Measurements from ENCODE around the gene MAGI2.

The MAGI2 gene

DNA sequence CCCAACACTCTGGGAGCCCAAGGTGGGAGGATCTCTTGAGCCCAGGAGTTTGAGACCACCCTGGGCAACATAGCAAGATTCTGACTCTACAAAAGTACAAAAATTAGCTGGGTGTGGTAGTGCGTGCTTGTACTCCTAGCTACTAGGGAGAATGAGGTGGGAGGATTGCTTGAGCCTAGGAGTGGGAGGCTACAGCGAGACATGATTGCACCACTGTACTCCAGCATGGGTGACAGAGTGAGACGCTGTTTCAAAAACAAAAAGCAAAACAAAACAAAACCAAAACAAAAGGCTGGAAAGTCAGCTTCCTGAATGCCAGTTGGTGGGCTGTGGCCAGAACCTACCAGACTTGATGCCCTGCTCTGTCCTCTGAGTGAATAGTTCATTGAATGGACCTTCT, 1412.0 kb downstream of the MAGI2 start:
- no peak for DNase-seq

DNA sequence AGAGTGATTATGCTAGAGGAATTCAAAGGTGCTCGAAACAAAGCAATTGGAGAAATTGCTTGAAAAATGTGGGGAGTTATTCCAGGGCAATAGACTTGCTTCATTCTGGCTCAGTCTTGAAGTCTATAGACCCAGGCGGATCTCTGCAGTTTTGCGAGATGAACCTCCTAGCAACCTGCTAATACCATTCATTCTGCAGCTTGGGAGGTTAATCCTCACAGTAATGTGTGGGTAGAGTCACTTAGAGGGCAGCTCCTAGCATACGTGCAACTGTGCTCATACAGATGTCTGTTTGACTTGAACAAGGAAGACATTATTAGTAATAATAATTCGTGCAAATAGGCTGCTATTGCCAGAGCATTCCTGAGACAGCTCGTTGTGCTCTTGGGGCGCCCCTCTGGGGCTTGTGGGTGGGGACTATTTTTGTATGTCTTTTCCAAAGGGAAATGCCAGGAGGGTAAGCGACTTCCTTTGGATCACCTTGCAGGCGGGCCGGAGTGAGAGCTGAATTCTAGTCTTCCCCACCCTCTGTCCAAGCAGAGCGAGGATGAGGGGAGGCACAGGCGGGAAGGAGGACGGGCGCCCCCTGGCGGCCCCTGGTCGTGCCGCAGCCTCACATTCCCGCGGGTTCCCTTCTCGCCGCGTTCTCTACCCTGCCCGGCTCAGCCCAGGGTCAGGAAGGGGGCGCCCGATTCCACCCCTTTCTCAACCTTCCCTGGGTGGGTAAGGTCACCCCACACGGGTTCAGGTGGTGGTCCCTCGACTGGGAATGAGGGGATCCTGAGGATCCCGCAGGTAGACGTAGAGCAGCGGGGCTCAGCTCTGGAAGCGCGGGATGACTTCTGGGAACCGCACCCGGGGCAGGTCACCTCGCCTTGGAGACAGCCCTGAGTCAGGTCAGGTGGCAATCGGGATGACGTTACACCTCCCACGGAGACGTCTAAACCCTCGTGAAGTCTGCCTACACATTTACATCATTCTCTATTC, 1413.4 kb downstream of the MAGI2 start:
- DNase-seq: no peak

DNA sequence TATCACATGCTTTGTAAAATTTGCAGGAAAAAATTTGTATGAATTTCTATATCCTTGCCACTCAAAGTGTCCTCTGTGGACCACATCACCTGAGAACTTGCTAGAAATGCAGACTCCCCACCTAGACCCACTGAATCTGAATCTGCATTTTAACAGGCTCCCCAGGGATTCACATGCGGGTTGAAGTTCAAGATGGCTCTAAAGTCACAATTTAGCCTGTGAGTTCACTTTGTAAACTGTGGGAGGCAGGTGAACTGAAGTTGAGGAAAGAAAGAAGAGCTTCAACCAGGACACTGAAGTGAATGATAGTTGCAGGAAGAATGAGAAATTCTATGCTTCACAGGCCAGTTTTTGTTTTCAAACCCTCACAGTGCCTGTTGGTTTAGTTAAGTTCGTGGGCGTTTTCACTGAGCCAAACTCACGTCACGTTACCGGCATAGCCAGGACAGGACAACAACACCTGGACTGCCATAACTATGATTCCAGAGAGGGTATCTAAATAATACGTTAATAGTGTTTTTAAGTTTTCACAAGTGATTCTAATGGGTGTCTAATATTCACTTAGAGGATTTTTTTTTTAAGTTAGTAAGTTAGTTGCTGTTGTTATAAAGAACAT, 1414.9 kb downstream of the MAGI2 start:
- no peak for DNase-seq

- no peak for DNase-seq
Observed at GRCh38 chr7:78037603-78038002, 1415.9 kb downstream of the MAGI2 start.

DNA sequence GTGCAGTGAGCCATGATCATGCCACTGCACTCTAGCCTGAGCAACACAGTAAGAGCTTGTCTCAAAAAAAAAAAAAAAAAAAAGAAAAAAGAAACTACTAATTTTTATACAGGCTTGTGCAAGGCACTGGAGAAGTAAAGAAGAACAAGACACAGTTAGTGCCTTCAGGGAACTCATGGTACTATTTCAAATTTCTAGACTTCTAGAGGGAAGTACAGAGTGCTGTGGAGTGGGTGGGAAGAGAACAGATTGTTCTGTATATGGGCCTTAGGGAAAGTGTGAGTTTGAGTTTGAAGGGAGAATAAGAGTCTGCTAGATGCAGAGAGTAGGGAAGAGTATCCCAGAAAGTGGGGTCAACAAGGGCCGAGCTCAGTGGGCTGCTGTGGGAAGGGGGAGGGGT, 1420.1 kb downstream of the MAGI2 start:
- DNase-seq: no peak

GRCh38 chr7:78026492-78026891, 1427.0 kb downstream of the MAGI2 start:
- DNase-seq: no peak

DNA sequence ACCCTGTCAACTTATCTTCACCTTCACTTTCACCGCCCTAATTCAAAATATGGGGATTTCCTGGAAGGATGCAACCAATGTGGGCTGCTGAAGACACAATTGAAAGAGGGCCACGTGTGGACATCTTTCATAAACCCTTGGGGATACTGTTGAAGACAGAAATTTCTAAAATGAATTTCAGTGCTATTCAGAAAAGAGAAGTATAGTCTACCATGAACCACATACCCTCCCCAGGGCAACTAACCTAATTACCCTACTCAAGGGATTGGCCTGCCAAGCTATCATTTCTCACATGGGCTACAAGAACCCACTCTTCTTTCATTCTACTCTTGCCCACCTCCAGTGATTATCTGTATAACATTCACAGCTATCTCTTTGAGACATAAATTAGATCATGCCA, 1428.9 kb downstream of the MAGI2 start:
- DNase-seq: no peak

- no peak for DNase-seq
Observed at GRCh38 chr7:78023191-78023590, 1430.3 kb downstream of the MAGI2 start.

DNA sequence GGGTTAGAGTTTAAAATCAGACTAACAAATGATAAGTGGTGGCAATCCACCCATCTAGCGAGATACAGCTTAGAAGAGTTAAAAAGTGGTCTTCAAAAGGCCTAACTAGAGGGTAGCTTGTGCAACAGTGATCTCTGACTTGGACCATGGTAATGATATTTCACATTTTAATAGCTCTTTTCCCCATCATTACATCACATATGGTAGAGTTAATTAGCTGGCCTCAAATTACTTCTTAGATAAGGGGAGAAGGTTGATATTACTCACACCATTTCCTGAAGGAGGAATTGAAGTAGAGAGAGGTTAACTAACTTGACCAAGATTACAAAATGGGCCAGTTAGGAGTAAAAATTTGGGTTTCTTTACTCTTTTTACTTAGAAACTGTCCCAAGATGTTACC, 1431.3 kb downstream of the MAGI2 start:
- DNase-seq: no peak

DNA sequence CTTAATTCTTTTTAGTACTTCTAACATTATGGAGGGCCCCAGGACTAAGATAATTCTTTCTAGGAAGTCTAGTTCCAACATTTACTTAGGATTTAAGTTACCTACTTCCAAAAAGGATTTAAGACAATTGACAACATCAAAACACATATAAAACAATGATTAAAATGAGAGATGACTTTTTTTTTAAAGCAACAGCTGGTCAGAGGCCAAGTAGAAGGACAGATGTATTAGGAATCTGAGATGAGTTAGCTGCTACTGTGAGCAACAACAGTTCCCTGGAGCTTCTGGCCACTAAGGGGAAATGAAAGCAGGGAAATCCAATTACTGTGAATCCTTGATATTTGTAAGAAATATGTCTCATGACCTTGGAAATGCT, 1432.6 kb downstream of the MAGI2 start:
- DNase-seq: no peak

- DNase-seq: peak; percentile 30
Observed at GRCh38 chr7:78020136-78020873, 1433.2 kb downstream of the MAGI2 start.

GRCh38 chr7:78019447-78020135, 1433.9 kb downstream of the MAGI2 start:
- no peak for DNase-seq

GRCh38 chr7:78018641-78019446, 1434.6 kb downstream of the MAGI2 start:
- no peak for DNase-seq

DNA sequence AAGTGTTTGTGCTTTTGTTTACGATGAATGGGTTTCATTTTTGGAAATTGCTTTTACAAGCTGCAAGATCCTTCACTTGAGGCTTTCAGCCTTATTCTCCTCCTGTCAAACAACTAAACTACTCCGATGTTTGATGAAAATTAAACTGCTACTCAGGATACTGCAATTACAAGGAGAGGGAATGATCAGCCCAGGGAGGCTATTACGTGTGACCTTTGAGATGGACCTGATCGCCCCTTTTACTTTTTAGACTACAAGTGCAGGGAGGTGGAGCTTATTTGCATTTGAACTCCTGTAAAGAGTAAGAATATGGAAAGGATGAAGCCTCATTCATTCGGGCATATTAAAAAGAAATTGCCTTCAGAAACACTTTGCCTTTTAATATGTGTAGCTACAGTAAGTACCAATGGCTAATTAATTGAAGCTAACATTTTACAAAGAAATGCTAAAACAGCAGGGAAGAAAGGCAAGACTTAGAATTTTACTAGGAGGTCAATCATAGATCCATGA, 1435.8 kb downstream of the MAGI2 start:
- no peak for DNase-seq

GRCh38 chr7:78015574-78016260, 1437.8 kb downstream of the MAGI2 start:
- DNase-seq: no peak

- no peak for DNase-seq
Observed at GRCh38 chr7:78014401-78014800, 1439.1 kb downstream of the MAGI2 start.

- no peak for DNase-seq
Observed at GRCh38 chr7:78013386-78013785, 1440.1 kb downstream of the MAGI2 start.

GRCh38 chr7:78011642-78012041, 1441.8 kb downstream of the MAGI2 start:
- no peak for DNase-seq

DNA sequence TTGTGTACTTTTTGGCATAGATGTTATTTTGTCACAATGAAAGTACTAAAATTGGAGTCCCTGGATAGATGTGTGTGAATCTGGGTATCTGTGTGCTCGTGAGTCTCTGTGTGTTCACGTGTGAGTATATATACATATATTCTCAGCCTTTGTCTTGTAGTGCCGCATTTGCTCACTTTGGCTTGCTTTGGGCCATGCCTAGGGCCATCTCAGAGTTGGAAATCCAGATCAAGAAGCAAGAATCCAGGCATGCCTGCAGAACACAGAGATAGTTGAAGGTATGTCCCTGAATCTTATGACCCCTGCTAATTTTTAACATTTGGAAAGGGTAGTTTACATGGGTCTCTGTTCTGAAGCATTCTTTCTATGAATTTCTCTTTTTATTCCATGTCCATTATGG, 1446.2 kb downstream of the MAGI2 start:
- DNase-seq: no peak

GRCh38 chr7:78006063-78006755, 1447.3 kb downstream of the MAGI2 start:
- DNase-seq: no peak

GRCh38 chr7:78002715-78003114, 1450.8 kb downstream of the MAGI2 start:
- DNase-seq: no peak
